ENCODE measurements around the gene ASB2. TPM values are rescaled to one million over a fixed set of nuclear protein-coding genes. Genes with fewer than 3 reads are reported as not detected.

ASB2 gene
- total and polyA plus RNA-seq, 2 of the 8 experiments (the other 6 are each of a cell fraction or from before 2014, with no cell fraction given), result 1.0 to 2.1 TPM

DNA sequence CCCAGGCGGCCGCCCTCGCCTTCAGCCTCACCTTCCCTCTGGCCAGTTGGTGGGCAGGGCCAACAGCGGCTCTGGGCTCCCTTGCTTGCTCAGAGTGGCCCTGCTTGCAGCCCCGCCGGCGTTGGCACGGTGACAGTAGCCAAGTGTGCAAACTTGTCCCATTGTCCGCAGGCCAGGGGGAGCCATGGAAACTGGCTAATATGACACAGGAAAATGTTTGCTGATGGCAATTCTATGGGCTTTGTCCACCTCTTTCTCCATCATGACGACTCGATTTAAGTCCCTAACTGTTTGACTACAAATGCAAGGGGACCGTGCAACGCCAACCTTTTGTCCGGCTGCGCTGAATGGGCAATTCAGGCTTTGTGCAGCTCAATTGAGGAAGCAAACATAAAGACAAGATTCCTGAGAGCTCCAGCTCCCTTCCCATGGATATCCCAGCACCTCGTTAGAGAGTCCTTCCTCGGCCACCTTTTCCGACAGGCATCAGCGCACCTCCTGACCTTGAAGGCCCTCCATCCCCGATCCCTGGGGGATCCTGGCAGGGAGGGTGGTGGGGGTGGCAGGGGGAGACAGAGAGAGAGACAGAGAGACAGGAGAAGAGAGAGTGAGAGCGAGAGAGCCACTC is 50.0 kb downstream of the ASB2 start:
- Histone ChIP-seq H3K18ac (ENCODE audit: extremely low read depth, low read length) (no peak overlapping the region), H2BK15ac (ENCODE audit: low read length) (no peak overlapping the region), H2BK120ac (replicated peaks; ENCODE audit: low read depth, low read length) (no peak overlapping the region), H2AFZ (ENCODE audit: low read length) (no peak overlapping the region), H4K5ac (ENCODE audit: insufficient read length, low read depth, low read length) (no peak overlapping the region), H3K4me3 (ENCODE audit: extremely low read depth in 1 of 4, insufficient read depth in 2 of 4, low read depth in 3 of 4, low read length in 4 of 4) (no peak overlapping the region), H3K27ac (ENCODE audit: low read depth, low read length) (no peak overlapping the region), H3K23me2 (ENCODE audit: low read depth, low read length) (no peaks in the 10 kb centered on the region), H3K9ac (replicated peaks in 1 of 4; ENCODE audit: extremely low read depth in 1 of 4, low read depth in 3 of 4, low read length in 3 of 4) (no peak overlapping the region), H3K36me3 (ENCODE audit: control insufficient read depth in 2 of 4, insufficient read depth in 4 of 4, low read length in 3 of 4) (no peaks in the 10 kb centered on the region), H3K27me3 (replicated peaks in 1 of 4; ENCODE audit: control insufficient read depth in 3 of 4, extremely low read depth in 1 of 4, insufficient read depth in 3 of 4, low read length in 3 of 4) (no peaks in the 10 kb centered on the region), H2BK5ac (ENCODE audit: low read depth, low read length) (no peak overlapping the region), H2BK20ac (ENCODE audit: low read length) (no peak overlapping the region), H3K23ac (ENCODE audit: insufficient read length) (no peak overlapping the region), H3K4me1 (replicated peaks in 1 of 4; ENCODE audit: control insufficient read depth in 3 of 4, insufficient read depth in 4 of 4, low read length in 3 of 4) (peaks cover 0 to 5% (median 0%) of the 10 kb centered on the region in 4 experiments; a peak in 1 of 7 replicates), H3K9me3 (ENCODE audit: insufficient read depth in 2 of 2, low read depth in 1 of 2, low read length in 1 of 2) (no peaks in the 10 kb centered on the region), H2BK12ac (ENCODE audit: low read depth, low read length) (no peak overlapping the region), H4K91ac (replicated peaks; ENCODE audit: insufficient read length, low read length) (no peak overlapping the region), H4K20me1 (replicated peaks in 1 of 2; ENCODE audit: control insufficient read depth in 1 of 2, insufficient read depth in 2 of 2, low read length in 2 of 2) (no peaks in the 10 kb centered on the region), H3K4ac (replicated peaks; ENCODE audit: insufficient read length, low read depth, low read length) (no peak overlapping the region), H4K8ac (ENCODE audit: extremely low read depth, insufficient read depth, low read length) (no peak overlapping the region), H2AK5ac (ENCODE audit: low read depth, low read length) (no peak overlapping the region), H3K56ac (replicated peaks; ENCODE audit: insufficient read length, low read depth, low read length) (no peak overlapping the region), H3K79me1 (ENCODE audit: low read depth, low read length) (no peaks in the 10 kb centered on the region), H3K14ac (ENCODE audit: insufficient read length) (no peak overlapping the region), H3K79me2 (ENCODE audit: control insufficient read depth in 1 of 2, insufficient read depth in 2 of 2, low read length in 2 of 2) (no peaks in the 10 kb centered on the region), H3K4me2 (ENCODE audit: insufficient read depth in 1 of 2, low read depth in 2 of 2, low read length in 2 of 2) (no peak overlapping the region)
- ChIA-PET POLR2A (ENCODE audit: partially characterized antibody) (interaction anchor here (1.6 kb wide), 1 partner anchor 9 kb away, joined by 4 read pairs; no protein-coding TSS in a partner anchor), CTCF (ENCODE audit: partially characterized antibody) (interaction anchor here (1.0 to 3.7 kb wide), 5 partner anchors 11 to 382 kb away, joined by 3 to 29 read pairs (median 3); no protein-coding TSS in a partner anchor)
- DNase-seq (ENCODE audit: low read depth in 1 of 2, low spot score in 2 of 2) (no peak), FAIRE-seq (no peak)
- WGBS, 2 experiments (ENCODE audit: extremely low coverage in 1 of 2, insufficient coverage in 1 of 2, insufficient read length in 1 of 2, insufficient replicate concordance in 2 of 2, low coverage in 1 of 2, low lambda C conversion rate in 2 of 2, missing lambda C conversion rate in 1 of 2), result 89% methylated on average over 20 of the region's 21 CpGs; no CpG with 5 or more reads in 1 of the 2 experiments
